OCI-LY1 (cell line): ENCODE data around the gene SNURF.

ENCODE experiments used
- H2AFZ ChIP-seq: fragments of 200-600 bp; sonication (generic), shearing (Covaris generic); 2 replicates; pipeline ENCODE4 v1.6.0; 2014; ENCODE audit warnings: antibody characterized with exemption, mild to moderate bottlenecking, low read length
- H3F3A ChIP-seq: fragments of 200-600 bp; sonication (generic), shearing (Covaris generic); 2 replicates; pipeline ENCODE4 v1.6.0; 2014; ENCODE audit warnings: mild to moderate bottlenecking, antibody characterized with exemption, low read length, moderate library complexity; ENCODE audit not compliant: insufficient read depth
- H3K27ac ChIP-seq: fragments of 200-600 bp; sonication (generic); 2 replicates; pipeline ENCODE4 v1.5.1; 2014; ENCODE audit warnings: low read length, mixed run types, mild to moderate bottlenecking, low read depth; ENCODE audit not compliant: poor library complexity, severe bottlenecking
- H3K27me3 ChIP-seq: fragments of 200-600 bp; sonication (generic); 2 replicates; pipeline ENCODE4 v1.6.0; 2014; ENCODE audit warnings: antibody characterized with exemption, mild to moderate bottlenecking, low read length, moderate library complexity; ENCODE audit not compliant: insufficient read depth
- H3K36me3 ChIP-seq: fragments of 200-600 bp; sonication (generic); 2 replicates; pipeline ENCODE4 v1.6.1; 2014; ENCODE audit warnings: mild to moderate bottlenecking, antibody characterized with exemption, low read length, moderate library complexity, mixed read lengths; ENCODE audit not compliant: insufficient read depth
- H3K4me1 ChIP-seq: fragments of 200-600 bp; sonication (generic); 2 replicates; pipeline ENCODE4 v1.5.1; 2014; ENCODE audit warnings: mild to moderate bottlenecking, low read length, moderate library complexity; ENCODE audit not compliant: insufficient read depth, severe bottlenecking
- H3K4me2 ChIP-seq: fragments of 200-600 bp; sonication (generic), shearing (Covaris generic); 2 replicates; pipeline ENCODE4 v1.6.1; 2014; ENCODE audit warnings: low read length
- H3K4me3 ChIP-seq: fragments of 200-600 bp; sonication (generic); 2 replicates; pipeline ENCODE4 v1.5.1; 2014; ENCODE audit warnings: low read length, low read depth, mild to moderate bottlenecking, mixed read lengths; ENCODE audit not compliant: poor library complexity, severe bottlenecking
- H3K79me2 ChIP-seq: fragments of 200-600 bp; shearing (Covaris generic); 2 replicates; pipeline ENCODE4 v1.6.1; 2016; ENCODE audit warnings: mixed run types, low read length, mixed read lengths; ENCODE audit not compliant: insufficient read depth
- H3K9ac ChIP-seq: fragments of 200-600 bp; sonication (generic), shearing (Covaris generic); 2 replicates; pipeline ENCODE4 v1.6.1; 2014; ENCODE audit warnings: mild to moderate bottlenecking, low read length, mixed read lengths
- H3K9me2 ChIP-seq: fragments of 200-600 bp; sonication (generic), shearing (Covaris generic); 2 replicates; pipeline ENCODE4 v1.6.1; 2014; ENCODE audit warnings: low read depth, mild to moderate bottlenecking, low read length, mixed read lengths
- H3K9me3 ChIP-seq: fragments of 200-600 bp; shearing (Covaris generic); 2 replicates; pipeline ENCODE4 v1.6.1; 2014; ENCODE audit warnings: low read length, mixed read lengths
- H4K20me1 ChIP-seq: fragments of 200-600 bp; sonication (generic), shearing (Covaris generic); 2 replicates; pipeline ENCODE4 v1.6.0; 2016; ENCODE audit warnings: mild to moderate bottlenecking, low read length; ENCODE audit not compliant: insufficient read depth
- CTCF ChIP-seq: fragments of 200-600 bp; sonication (generic), shearing (Covaris generic); IDR thresholded peaks from 2 replicates; pipeline ENCODE4 v1.5.1; 2017; ENCODE audit warnings: mild to moderate bottlenecking, antibody characterized with exemption, low read length, moderate library complexity, mixed read lengths
- EZH2 ChIP-seq: fragments of 200-600 bp; sonication (generic), shearing (Covaris generic); IDR thresholded peaks from 2 replicates; pipeline ENCODE4 v1.8.0; 2017; ENCODE audit warnings: borderline replicate concordance, mixed run types, mild to moderate bottlenecking, antibody characterized with exemption, low read length, moderate library complexity, mixed read lengths

The SNURF gene

GRCh38 chr15:24944954-24945353, 9.8 kb upstream of the SNURF start:
- Histone ChIP-seq H3K79me2 (no peaks in the 10 kb centered on the region), H4K20me1 (no peaks in the 10 kb centered on the region), H3K9me3 (no peaks in the 10 kb centered on the region), H3K27ac (no peak overlapping the region), H3F3A (no peaks in the 10 kb centered on the region), H3K36me3 (no peaks in the 10 kb centered on the region), H3K9me2 (no peaks in the 10 kb centered on the region), H3K4me2 (no peak overlapping the region), H3K4me3 (no peak overlapping the region), H3K4me1 (no peaks in the 10 kb centered on the region), H3K27me3 (no peaks in the 10 kb centered on the region), H2AFZ (no peak overlapping the region), H3K9ac (no peak overlapping the region)
- TF ChIP-seq CTCF (no peak), EZH2 (no peak)

- Histone ChIP-seq H3K9ac (no peak overlapping the region), H3K79me2 (no peaks in the 10 kb centered on the region), H3K4me1 (no peaks in the 10 kb centered on the region), H3K4me2 (no peak overlapping the region), H3K27me3 (no peaks in the 10 kb centered on the region), H3K9me3 (no peaks in the 10 kb centered on the region), H2AFZ (no peak overlapping the region), H3K36me3 (no peaks in the 10 kb centered on the region), H3K4me3 (no peak overlapping the region), H3K27ac (no peak overlapping the region), H4K20me1 (no peaks in the 10 kb centered on the region), H3K9me2 (no peaks in the 10 kb centered on the region), H3F3A (no peaks in the 10 kb centered on the region)
- TF ChIP-seq EZH2, result no peak
- no peak for TF ChIP-seq CTCF
These were observed 9.1 kb upstream of the SNURF start for GRCh38 chr15:24945711-24946110.

GRCh38 chr15:24948495-24948894, 6.3 kb upstream of the SNURF start:
- Histone ChIP-seq H2AFZ (no peak overlapping the region), H3F3A (no peaks in the 10 kb centered on the region), H3K4me1 (no peaks in the 10 kb centered on the region), H3K9me3 (no peaks in the 10 kb centered on the region), H3K9me2 (no peaks in the 10 kb centered on the region), H3K4me2 (no peak overlapping the region), H3K9ac (no peak overlapping the region), H3K79me2 (no peaks in the 10 kb centered on the region), H3K27me3 (no peaks in the 10 kb centered on the region), H3K27ac (no peak overlapping the region), H3K4me3 (no peak overlapping the region), H4K20me1 (no peaks in the 10 kb centered on the region), H3K36me3 (no peaks in the 10 kb centered on the region)
- TF ChIP-seq CTCF (no peak), EZH2 (no peak)
